Endodermal cell (in vitro differentiated cells): Measurements from ENCODE around the gene CDH13. TPM values are rescaled to one million over a fixed set of nuclear protein-coding genes. Genes with fewer than 3 reads are reported as not detected.

ENCODE experiments used
- DNase-seq: peaks from one replicate; pipeline ENCODE4 v3.0.0-alpha.2; 2017
- H3K27ac ChIP-seq: 2 replicates; pipeline ENCODE4 v1.5.1; 2013; ENCODE audit warnings: mild to moderate bottlenecking, low read depth, low read length, moderate library complexity
- H3K27me3 ChIP-seq: 2 replicates; pipeline ENCODE4 v1.6.1; 2013; ENCODE audit warnings: mild to moderate bottlenecking, low read length, moderate library complexity; ENCODE audit not compliant: insufficient read depth, control insufficient read depth, poor library complexity, severe bottlenecking
- H3K36me3 ChIP-seq: 2 replicates; pipeline ENCODE4 v1.7.0; 2013; ENCODE audit warnings: mild to moderate bottlenecking, low read length, moderate library complexity; ENCODE audit not compliant: control insufficient read depth, insufficient read depth
- H3K4me1 ChIP-seq: one replicate; pipeline ENCODE4 v1.7.0; 2013; ENCODE audit warnings: low read length; ENCODE audit not compliant: control insufficient read depth, insufficient read depth
- H3K4me3 ChIP-seq: 2 replicates; pipeline ENCODE4 v1.5.1; 2013; ENCODE audit warnings: mild to moderate bottlenecking, low read length, moderate library complexity
- H3K9ac ChIP-seq: 2 replicates; pipeline ENCODE4 v1.6.1; 2013; ENCODE audit warnings: mild to moderate bottlenecking, low read length, moderate library complexity; ENCODE audit not compliant: poor library complexity, severe bottlenecking; ENCODE audit errors: extremely low read depth
- H3K9me3 ChIP-seq: 2 replicates; pipeline ENCODE4 v1.6.1; 2013; ENCODE audit warnings: mild to moderate bottlenecking, low read length, moderate library complexity; ENCODE audit not compliant: control insufficient read depth
- H3K27ac Mint-ChIP-seq: 2 replicates; pipeline ENCODE4 v1.8.0; 2020; ENCODE audit warnings: mixed read lengths
- H3K27me3 Mint-ChIP-seq: 2 replicates; pipeline ENCODE4 v1.8.0; 2021; ENCODE audit warnings: mild to moderate bottlenecking, mixed read lengths; ENCODE audit not compliant: insufficient read depth
- H3K36me3 Mint-ChIP-seq: 2 replicates; pipeline ENCODE4 v1.8.0; 2020; ENCODE audit warnings: low read depth, mixed read lengths
- H3K4me1 Mint-ChIP-seq: 2 replicates; pipeline ENCODE4 v1.8.0; 2020; ENCODE audit warnings: mixed read lengths
- H3K4me3 Mint-ChIP-seq: 2 replicates; pipeline ENCODE4 v1.8.0; 2020; ENCODE audit warnings: mild to moderate bottlenecking, moderate library complexity, mixed read lengths
- H3K9me3 Mint-ChIP-seq: 2 replicates; pipeline ENCODE4 v1.8.0; 2020; ENCODE audit warnings: mild to moderate bottlenecking, mixed read lengths
- CTCF ChIP-seq: fragments of 200-600 bp; sonication (generic); conservative IDR thresholded peaks from 2 replicates; pipeline ENCODE4 v1.5.0; 2021; ENCODE audit warnings: antibody characterized with exemption, mild to moderate bottlenecking
- WGBS, 2 experiments: methylation state at CpG; one replicate each; pipeline versions ENCODE4 v1.1.5 to v1.1.7; 2013; ENCODE audit warnings: missing lambda C conversion rate in 2 of 2, mixed read lengths in 1 of 2; ENCODE audit not compliant: insufficient coverage in 1 of 2, insufficient read length in 1 of 2; 5-methylcytosine and 5-hydroxymethylcytosine counted together
- total RNA-seq, 2 donors: library from RNA; stranded (reverse); fragmentation: NEBNext Ultra II Directional in 1 of 2; extraction: Animal tissue kit (Norgen Biotek cat#: 25700) in 1 of 2; gene quantifications; 2 replicates in 1 of 2; 3 replicates in 1 of 2; pipeline ENCODE4 v1.2.1, GENCODE V29; 2021

CDH13 gene
- total RNA-seq, 2 donors from 2014 or later: 0.86 to 1.8 TPM

GRCh38 chr16:82899006-82899405 lies 272.2 kb downstream of the CDH13 start:
- TF ChIP-seq CTCF: no peak
- no peaks in the 10 kb centered on the region for H3K27me3 ChIP-seq
- H3K4me3 Mint-ChIP-seq: no peak overlapping the region
- H3K27ac Mint-ChIP-seq: no peak overlapping the region
- H3K4me1 ChIP-seq: no peaks in the 10 kb centered on the region
- H3K9me3 Mint-ChIP-seq: no peaks in the 10 kb centered on the region
- no peak overlapping the region for H3K4me3 ChIP-seq
- H3K36me3 ChIP-seq: no peaks in the 10 kb centered on the region
- no peaks in the 10 kb centered on the region for H3K27me3 Mint-ChIP-seq
- no peaks in the 10 kb centered on the region for H3K36me3 Mint-ChIP-seq
- no peak overlapping the region for H3K9ac ChIP-seq
- WGBS, 2 experiments: 100% methylated on average over 1 to 2 of the region's 2 CpGs
- peaks cover 4% of the 10 kb centered on the region for H3K4me1 Mint-ChIP-seq
- no peaks in the 10 kb centered on the region for H3K9me3 ChIP-seq
- no peak for DNase-seq
- no peak overlapping the region for H3K27ac ChIP-seq

GRCh38 chr16:82899731-82900450 lies 273.1 kb downstream of the CDH13 start:
- Mint-ChIP-seq H3K36me3 (no peaks in the 10 kb centered on the region), H3K27ac (no peak overlapping the region), H3K9me3 (no peaks in the 10 kb centered on the region), H3K4me3 (no peak overlapping the region), H3K27me3 (no peaks in the 10 kb centered on the region), H3K4me1 (peaks cover 4% of the 10 kb centered on the region)
- WGBS, 2 experiments: 93 to 97% methylated on average over 4 of the region's 4 CpGs
- H3K27me3 ChIP-seq: no peaks in the 10 kb centered on the region
- no peak overlapping the region for H3K4me3 ChIP-seq
- no peak overlapping the region for H3K9ac ChIP-seq
- H3K9me3 ChIP-seq: no peaks in the 10 kb centered on the region
- no peak overlapping the region for H3K27ac ChIP-seq
- H3K36me3 ChIP-seq: no peaks in the 10 kb centered on the region
- H3K4me1 ChIP-seq: no peaks in the 10 kb centered on the region
- no peak for TF ChIP-seq CTCF
- DNase-seq: no peak

GRCh38 chr16:82900559-82900958 lies 273.8 kb downstream of the CDH13 start:
- Mint-ChIP-seq H3K4me1 (peaks cover 4% of the 10 kb centered on the region), H3K27ac (no peak overlapping the region), H3K9me3 (no peaks in the 10 kb centered on the region), H3K36me3 (no peaks in the 10 kb centered on the region), H3K4me3 (no peak overlapping the region), H3K27me3 (no peaks in the 10 kb centered on the region)
- no peaks in the 10 kb centered on the region for H3K9me3 ChIP-seq
- no peak overlapping the region for H3K4me3 ChIP-seq
- H3K27me3 ChIP-seq: no peaks in the 10 kb centered on the region
- DNase-seq: no peak
- H3K27ac ChIP-seq: no peak overlapping the region
- no peak for TF ChIP-seq CTCF
- H3K4me1 ChIP-seq: no peaks in the 10 kb centered on the region
- 93 to 94% methylated on average over 7 to 8 of the region's 8 CpGs for WGBS, 2 experiments
- H3K9ac ChIP-seq: no peak overlapping the region
- H3K36me3 ChIP-seq: no peaks in the 10 kb centered on the region
